Gastrocnemius medialis (tissue), 4 donors: ENCODE measurements around the gene METAP1D.

Experiments used
- POLR2A ChIP-seq, 2 donors: fragments of 450-650 bp; IDR thresholded peaks; one replicate each; pipeline ENCODE4 v1.6.1; 2017; ENCODE audit warnings: antibody characterized with exemption in 2 of 2, mild to moderate bottlenecking in 2 of 2, moderate library complexity in 2 of 2
- TF ChIP-seq, protein P1 (sequence below), 5 experiments: fragments of 450-650 bp in 3 of 5; fragments of 200-600 bp in 2 of 5; sonication (generic) in 2 of 5; IDR thresholded peaks in 4 of 5; conservative IDR thresholded peaks in 1 of 5; 1 replicate in 4 of 5; 2 replicates in 1 of 5; pipeline ENCODE4 v1.5.1; 2016 to 2019; ENCODE audit warnings: antibody characterized with exemption in 5 of 5, mild to moderate bottlenecking in 3 of 5, moderate library complexity in 3 of 5

DNA sequence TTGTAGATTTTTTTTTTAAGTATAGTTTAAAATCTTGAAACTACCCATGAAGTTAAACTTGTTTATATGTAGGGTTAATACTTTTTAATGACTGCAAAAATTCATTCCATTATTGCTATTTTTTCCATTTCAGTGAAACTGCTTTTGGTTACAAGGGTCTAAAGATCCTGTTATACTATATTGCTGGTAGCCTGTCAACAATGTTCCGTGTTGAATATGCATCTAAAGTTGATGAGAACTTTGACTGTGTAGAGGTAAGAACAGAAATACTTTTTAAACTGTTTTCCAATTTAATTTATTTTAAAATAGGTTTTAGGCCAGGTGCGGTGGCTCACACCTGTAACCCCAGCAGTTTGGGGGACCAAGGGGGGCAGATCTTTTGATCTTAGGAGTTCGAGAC is 47.0 kb upstream of the METAP1D start:
- TF ChIP-seq, protein P1, sequence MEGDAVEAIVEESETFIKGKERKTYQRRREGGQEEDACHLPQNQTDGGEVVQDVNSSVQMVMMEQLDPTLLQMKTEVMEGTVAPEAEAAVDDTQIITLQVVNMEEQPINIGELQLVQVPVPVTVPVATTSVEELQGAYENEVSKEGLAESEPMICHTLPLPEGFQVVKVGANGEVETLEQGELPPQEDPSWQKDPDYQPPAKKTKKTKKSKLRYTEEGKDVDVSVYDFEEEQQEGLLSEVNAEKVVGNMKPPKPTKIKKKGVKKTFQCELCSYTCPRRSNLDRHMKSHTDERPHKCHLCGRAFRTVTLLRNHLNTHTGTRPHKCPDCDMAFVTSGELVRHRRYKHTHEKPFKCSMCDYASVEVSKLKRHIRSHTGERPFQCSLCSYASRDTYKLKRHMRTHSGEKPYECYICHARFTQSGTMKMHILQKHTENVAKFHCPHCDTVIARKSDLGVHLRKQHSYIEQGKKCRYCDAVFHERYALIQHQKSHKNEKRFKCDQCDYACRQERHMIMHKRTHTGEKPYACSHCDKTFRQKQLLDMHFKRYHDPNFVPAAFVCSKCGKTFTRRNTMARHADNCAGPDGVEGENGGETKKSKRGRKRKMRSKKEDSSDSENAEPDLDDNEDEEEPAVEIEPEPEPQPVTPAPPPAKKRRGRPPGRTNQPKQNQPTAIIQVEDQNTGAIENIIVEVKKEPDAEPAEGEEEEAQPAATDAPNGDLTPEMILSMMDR (IDR thresholded peaks at IDR 0.05 in 4 of 5, conservative IDR thresholded peaks at IDR 0.05 in 1 of 5), result no peak
- TF ChIP-seq POLR2A (IDR thresholded peaks at IDR 0.05), result no peak
